PC-9 (cell line): Measurements from ENCODE around the gene STYXL1. TPM values are rescaled to one million over a fixed set of nuclear protein-coding genes. Genes with fewer than 3 reads are reported as not detected.

Source experiments
- BruUV-seq: library from RNA; stranded (reverse); fragments of 400-500 nt; replicated peaks from 2 replicates; lab custom pipeline; 2021; lab: Mats Ljungman, UMichigan
- CTCF ChIA-PET: fragments of 300-600 bp; sonication (Branson Sonifier 250); formaldehyde crosslinking; loops from one replicate; lab custom pipeline; 2022; ENCODE audit warnings: antibody characterized with exemption; lab: Charles Lee
- POLR2A ChIA-PET: fragments of 300-600 bp; sonication (Branson Sonifier 250); formaldehyde crosslinking; loops from one replicate; lab custom pipeline; 2022; ENCODE audit warnings: antibody characterized with exemption; ENCODE audit not compliant: unreplicated experiment; lab: Charles Lee
- DNase-seq, 2 experiments: peaks; one replicate each; pipeline versions ENCODE4 v3.0.0 to v3.0.0-alpha.2; 2015 to 2022; ENCODE audit warnings: mixed read lengths in 1 of 2
- H2AFZ ChIP-seq: fragments of 200-600 bp; sonication (generic); 2 replicates; pipeline ENCODE4 v1.8.1; 2017; ENCODE audit warnings: antibody characterized with exemption
- H3F3A ChIP-seq: fragments of 200-600 bp; sonication (generic); 2 replicates; pipeline ENCODE4 v1.8.1; 2017; ENCODE audit warnings: antibody characterized with exemption, mild to moderate bottlenecking, low read depth; ENCODE audit not compliant: insufficient read depth
- H3K27ac ChIP-seq: fragments of 200-600 bp; sonication (generic); 2 replicates; pipeline ENCODE4 v1.6.1; 2016; ENCODE audit warnings: mixed run types
- H3K27me3 ChIP-seq: fragments of 200-600 bp; sonication (generic); 2 replicates; pipeline ENCODE4 v1.6.1; 2016; ENCODE audit warnings: low read depth, mixed run types; ENCODE audit not compliant: insufficient read depth
- H3K36me3 ChIP-seq: fragments of 200-600 bp; sonication (generic); 2 replicates; pipeline ENCODE4 v1.6.1; 2016; ENCODE audit warnings: low read depth, mixed run types
- H3K4me1 ChIP-seq: fragments of 200-600 bp; sonication (generic); replicated peaks from 2 replicates; pipeline ENCODE4 v1.6.1; 2016; ENCODE audit warnings: mixed run types; ENCODE audit not compliant: insufficient read depth
- H3K4me2 ChIP-seq: fragments of 200-600 bp; sonication (generic); 2 replicates; pipeline ENCODE4 v1.6.1; 2017; ENCODE audit warnings: mixed run types
- H3K4me3 ChIP-seq: fragments of 200-600 bp; sonication (generic); 2 replicates; pipeline ENCODE4 v1.6.1; 2016; ENCODE audit warnings: mixed run types
- H3K79me2 ChIP-seq: fragments of 200-600 bp; sonication (generic); 2 replicates; pipeline ENCODE4 v1.6.1; 2017; ENCODE audit warnings: low read depth, mixed run types
- H3K9me2 ChIP-seq: fragments of 200-600 bp; sonication (generic); 2 replicates; pipeline ENCODE4 v1.8.1; 2017; ENCODE audit warnings: mild to moderate bottlenecking; ENCODE audit not compliant: insufficient read depth
- H3K9me3 ChIP-seq: fragments of 200-600 bp; sonication (generic); 2 replicates; pipeline ENCODE4 v1.8.1; 2016; ENCODE audit warnings: low read depth; ENCODE audit not compliant: insufficient read depth
- H4K20me1 ChIP-seq: fragments of 200-600 bp; sonication (generic); 2 replicates; pipeline ENCODE4 v1.8.1; 2017; ENCODE audit not compliant: insufficient read depth
- EZH2 ChIP-seq: fragments of 200-600 bp; sonication (generic); IDR thresholded peaks from 2 replicates; pipeline ENCODE4 v1.8.0; 2017; ENCODE audit warnings: antibody characterized with exemption, low read depth
- intact Hi-C: fragments of 100-400 bp; cut with micrococcal nuclease; formaldehyde crosslinking; loops from one replicate; pipeline ENCODE4 v1.10.0; 2022; ENCODE audit not compliant: unreplicated experiment
- total RNA-seq: library from RNA; stranded (reverse); gene quantifications from 2 replicates; pipeline ENCODE4 v1.2.3, GENCODE V29; 2021
- TF ChIP-seq, protein P1 (sequence below): fragments of 200-600 bp; sonication (generic); conservative IDR thresholded peaks from 2 replicates; pipeline ENCODE4 v1.6.1; 2017; ENCODE audit warnings: mixed run types, antibody characterized with exemption, mild to moderate bottlenecking, moderate library complexity

The STYXL1 gene
- total RNA-seq, 1 experiment from 2014 or later = 77.7 TPM

DNA sequence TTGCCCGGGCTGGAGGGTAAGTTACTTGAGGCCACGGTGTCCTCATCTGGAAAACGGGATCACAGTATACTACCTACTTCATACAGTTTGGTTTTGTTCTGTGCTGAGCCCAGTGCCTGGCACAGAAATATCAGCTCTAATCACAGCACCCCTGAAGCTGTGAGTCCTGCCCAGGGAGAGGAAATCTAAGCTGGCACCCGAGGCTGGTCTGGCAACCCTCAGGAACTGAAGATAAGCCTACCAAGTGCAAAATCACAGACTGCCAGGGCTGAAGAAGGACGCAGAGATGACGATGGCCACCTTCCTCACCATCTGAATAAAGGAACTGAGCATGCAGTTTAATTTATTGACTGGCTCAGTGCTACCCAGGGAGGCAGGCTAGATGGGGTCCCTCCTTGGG lies 45.7 kb downstream of the STYXL1 start:
- H2AFZ ChIP-seq = no peak overlapping the region
- POLR2A ChIA-PET = no interaction called here
- no peak overlapping the region for H3K4me2 ChIP-seq
- no peaks in the 10 kb centered on the region for H3K79me2 ChIP-seq
- no peak for DNase-seq
- H3K27ac ChIP-seq = no peak overlapping the region
- no peaks in the 10 kb centered on the region for H4K20me1 ChIP-seq
- TF ChIP-seq, protein P1, sequence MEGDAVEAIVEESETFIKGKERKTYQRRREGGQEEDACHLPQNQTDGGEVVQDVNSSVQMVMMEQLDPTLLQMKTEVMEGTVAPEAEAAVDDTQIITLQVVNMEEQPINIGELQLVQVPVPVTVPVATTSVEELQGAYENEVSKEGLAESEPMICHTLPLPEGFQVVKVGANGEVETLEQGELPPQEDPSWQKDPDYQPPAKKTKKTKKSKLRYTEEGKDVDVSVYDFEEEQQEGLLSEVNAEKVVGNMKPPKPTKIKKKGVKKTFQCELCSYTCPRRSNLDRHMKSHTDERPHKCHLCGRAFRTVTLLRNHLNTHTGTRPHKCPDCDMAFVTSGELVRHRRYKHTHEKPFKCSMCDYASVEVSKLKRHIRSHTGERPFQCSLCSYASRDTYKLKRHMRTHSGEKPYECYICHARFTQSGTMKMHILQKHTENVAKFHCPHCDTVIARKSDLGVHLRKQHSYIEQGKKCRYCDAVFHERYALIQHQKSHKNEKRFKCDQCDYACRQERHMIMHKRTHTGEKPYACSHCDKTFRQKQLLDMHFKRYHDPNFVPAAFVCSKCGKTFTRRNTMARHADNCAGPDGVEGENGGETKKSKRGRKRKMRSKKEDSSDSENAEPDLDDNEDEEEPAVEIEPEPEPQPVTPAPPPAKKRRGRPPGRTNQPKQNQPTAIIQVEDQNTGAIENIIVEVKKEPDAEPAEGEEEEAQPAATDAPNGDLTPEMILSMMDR = no peak
- no peak for TF ChIP-seq EZH2
- CTCF ChIA-PET = no interaction called here
- no peaks in the 10 kb centered on the region for H3K9me2 ChIP-seq
- no peaks in the 10 kb centered on the region for H3K4me1 ChIP-seq
- no peaks in the 10 kb centered on the region for H3K36me3 ChIP-seq
- intact Hi-C loops = no loop called here
- no peaks in the 10 kb centered on the region for H3K9me3 ChIP-seq
- H3K4me3 ChIP-seq = no peak overlapping the region
- H3F3A ChIP-seq = no peaks in the 10 kb centered on the region; the same call in 1 of the 2 replicates
- H3K27me3 ChIP-seq = no peaks in the 10 kb centered on the region
- BruUV-seq = no TSS peak

DNA sequence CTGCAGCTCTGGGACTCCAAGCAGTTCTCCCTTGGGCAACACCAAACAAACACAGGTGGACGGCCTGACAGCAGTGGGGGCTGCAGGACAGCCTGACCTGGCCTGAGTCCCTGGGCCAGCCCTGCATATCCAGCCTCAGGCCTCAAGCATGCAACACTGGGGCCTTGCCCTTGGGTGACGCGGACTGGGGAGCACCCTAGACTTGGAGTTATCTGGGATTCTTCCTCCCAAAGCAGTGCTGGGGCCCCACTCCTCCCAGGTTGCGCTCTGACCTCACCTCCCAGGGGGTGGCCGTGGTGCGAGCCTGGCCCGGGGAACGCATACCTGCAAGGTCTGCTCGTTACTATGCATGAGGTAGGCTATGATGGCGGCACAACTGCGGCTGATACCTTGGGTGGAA lies 47.2 kb downstream of the STYXL1 start:
- BruUV-seq = no TSS peak
- Histone ChIP-seq H3K4me3 (no peak overlapping the region), H3K79me2 (no peaks in the 10 kb centered on the region), H4K20me1 (no peaks in the 10 kb centered on the region), H3K27ac (no peak overlapping the region), H3K9me2 (no peaks in the 10 kb centered on the region), H3K4me2 (no peak overlapping the region), H3K4me1 (no peaks in the 10 kb centered on the region), H3K36me3 (no peaks in the 10 kb centered on the region), H3K9me3 (no peaks in the 10 kb centered on the region), H3K27me3 (no peaks in the 10 kb centered on the region), H3F3A (no peaks in the 10 kb centered on the region; the same call in 1 of the 2 replicates), H2AFZ (no peak overlapping the region)
- ChIA-PET POLR2A (no interaction called here), CTCF (no interaction called here)
- intact Hi-C loops = no loop called here
- TF ChIP-seq, protein P1 = no peak
- TF ChIP-seq EZH2 = no peak
- DNase-seq = no peak

DNA sequence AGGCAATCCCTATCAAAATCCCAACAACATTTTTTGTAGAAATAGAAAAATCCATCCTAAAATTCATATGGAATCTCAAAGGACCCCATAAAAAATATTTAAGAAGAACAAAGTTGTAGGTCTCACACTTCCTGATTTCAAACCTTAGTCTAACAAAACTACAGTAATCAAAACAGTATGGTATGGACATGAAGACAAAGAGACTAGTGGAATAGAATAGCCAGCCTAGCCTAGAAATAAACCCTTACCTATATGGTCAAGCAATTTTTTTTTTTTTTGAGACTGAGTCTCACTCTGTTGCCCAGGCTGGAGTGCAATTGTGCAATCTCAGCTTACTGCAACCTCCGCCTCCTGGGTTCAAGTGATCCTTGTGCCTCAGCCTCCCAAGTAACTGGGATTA lies 49.8 kb downstream of the STYXL1 start:
- ChIA-PET POLR2A (no interaction called here), CTCF (interaction anchor here (0.7 kb wide), 1 partner anchor 271 kb away, joined by 3 read pairs; no protein-coding TSS in a partner anchor)
- no peak overlapping the region for H3K27ac ChIP-seq
- no peak for TF ChIP-seq EZH2
- TF ChIP-seq, protein P1 = no peak
- no peaks in the 10 kb centered on the region for H3K36me3 ChIP-seq
- no peak overlapping the region for H3K4me3 ChIP-seq
- H3K9me3 ChIP-seq = no peaks in the 10 kb centered on the region
- H3F3A ChIP-seq = peaks cover 3% of the 10 kb centered on the region; the same call in 1 of the 2 replicates
- H3K4me2 ChIP-seq = no peak overlapping the region
- intact Hi-C loops = no loop called here
- no peak for DNase-seq
- H4K20me1 ChIP-seq = no peaks in the 10 kb centered on the region
- no peaks in the 10 kb centered on the region for H3K27me3 ChIP-seq
- H3K4me1 ChIP-seq = peaks cover 6% of the 10 kb centered on the region
- no peak overlapping the region for H2AFZ ChIP-seq
- no TSS peak for BruUV-seq
- 0 out of 2 replicates have a peak, but pooled peaks cover 4% of the 10 kb centered on the region for H3K79me2 ChIP-seq
- no peaks in the 10 kb centered on the region for H3K9me2 ChIP-seq
